ENCODE measurements around the gene LRBA.

The LRBA gene

DNA sequence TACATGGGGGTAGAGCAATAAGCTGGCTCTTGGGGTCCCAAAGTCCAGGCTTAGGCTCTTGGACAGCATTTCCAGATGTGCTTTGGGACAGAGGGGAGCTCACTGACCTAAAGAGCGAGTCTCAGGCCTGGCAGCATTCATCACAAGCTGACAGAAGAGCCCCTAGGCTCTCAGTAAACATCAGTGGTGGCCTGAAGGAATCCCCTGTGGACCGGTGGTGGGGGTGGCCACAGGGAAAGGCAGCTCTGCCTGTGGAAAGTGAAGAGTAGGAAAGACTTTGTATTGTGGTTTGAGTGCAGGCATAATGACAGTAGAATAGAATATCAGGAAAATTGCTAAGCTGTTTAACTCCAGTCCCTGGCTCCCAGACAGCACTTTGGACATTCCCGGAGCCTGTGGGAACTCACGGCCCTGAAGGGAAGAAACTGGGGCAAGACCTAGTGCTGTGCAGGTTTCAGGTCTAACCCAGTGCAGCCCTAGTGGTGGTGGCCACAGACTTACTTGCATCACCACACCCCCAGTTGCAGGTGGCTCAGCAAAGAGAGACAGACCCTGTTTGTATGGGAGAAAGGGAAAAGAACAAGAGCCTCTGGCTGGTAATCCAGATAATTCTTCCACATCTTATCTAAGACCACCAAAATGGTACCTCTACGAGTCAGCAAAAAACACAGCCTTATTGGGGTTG, 291.2 kb downstream of the LRBA start:
- H3K4me3 Mint-ChIP-seq, result no peak overlapping the region
- H3K9me3 Mint-ChIP-seq, result peaks cover 18% of the 10 kb centered on the region
- peaks cover 72% of the 10 kb centered on the region for H3K36me3 Mint-ChIP-seq (ENCODE audit: low read depth)
- no peaks in the 10 kb centered on the region for H3K27me3 Mint-ChIP-seq
- H3K4me1 Mint-ChIP-seq (ENCODE audit: low read depth), result peaks cover 5% of the 10 kb centered on the region
- H3K27ac Mint-ChIP-seq, result no peak overlapping the region

DNA sequence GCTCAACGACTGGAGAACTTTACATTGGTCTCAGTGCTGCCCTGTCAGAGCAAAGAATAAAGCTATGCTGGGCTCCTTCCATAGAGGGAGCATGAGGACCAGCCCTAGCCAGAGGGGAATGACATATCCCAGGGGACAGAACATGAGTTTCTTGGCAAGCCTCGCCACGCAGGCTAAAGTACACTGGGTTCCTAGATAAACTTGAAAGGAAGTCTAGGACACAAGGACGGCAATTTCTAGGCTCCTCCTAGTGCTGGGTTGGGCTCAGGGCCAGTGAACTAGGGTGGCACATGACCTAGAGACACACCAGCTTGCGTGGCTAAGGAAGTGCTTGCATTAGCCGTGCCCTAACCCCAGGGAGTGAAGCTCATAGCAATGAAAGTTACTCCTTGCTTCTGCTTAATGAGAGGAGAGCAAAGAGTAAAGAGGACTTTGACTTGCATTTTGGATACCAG, 292.1 kb downstream of the LRBA start:
- no peak overlapping the region for H3K4me3 Mint-ChIP-seq
- peaks cover 15% of the 10 kb centered on the region for H3K9me3 Mint-ChIP-seq
- H3K4me1 Mint-ChIP-seq (ENCODE audit: low read depth), result peaks cover 5% of the 10 kb centered on the region

DNA sequence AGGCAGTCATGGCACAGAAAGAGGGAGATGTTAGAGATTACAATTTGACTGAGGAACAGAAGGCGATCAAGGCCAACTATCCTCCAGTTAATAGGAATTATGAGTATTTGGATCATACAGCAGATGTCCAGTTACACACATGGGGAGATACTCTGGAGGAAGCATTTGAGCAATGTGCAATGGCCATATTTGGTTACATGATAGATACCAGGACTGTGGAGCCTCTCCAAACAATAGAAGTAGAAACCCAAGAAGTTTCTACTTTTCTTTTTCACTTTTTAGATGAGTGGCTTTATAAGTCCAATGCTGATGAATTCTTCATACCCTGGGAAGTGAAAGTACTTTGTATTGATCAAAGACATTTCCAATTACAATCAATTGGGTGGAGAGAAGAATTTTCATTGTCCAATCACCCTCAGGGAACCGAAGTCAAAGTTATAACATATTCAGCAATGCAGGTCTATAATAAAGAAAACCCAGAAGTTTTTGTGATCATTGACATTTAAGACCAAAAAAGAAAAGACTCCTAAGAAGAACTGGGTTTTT, 294.0 kb downstream of the LRBA start:
- Mint-ChIP-seq H3K9me3 (peaks cover 7% of the 10 kb centered on the region), H3K4me1 (ENCODE audit: low read depth) (peaks cover 5% of the 10 kb centered on the region), H3K27ac (no peak overlapping the region), H3K4me3 (no peak overlapping the region), H3K27me3 (no peaks in the 10 kb centered on the region), H3K36me3 (ENCODE audit: low read depth) (peaks cover 47% of the 10 kb centered on the region)

More for the DNA sequence above, 292.1 kb downstream of the LRBA start:
- Mint-ChIP-seq H3K36me3 (ENCODE audit: low read depth) (peaks cover 63% of the 10 kb centered on the region), H3K27ac (no peak overlapping the region), H3K27me3 (no peaks in the 10 kb centered on the region)

DNA sequence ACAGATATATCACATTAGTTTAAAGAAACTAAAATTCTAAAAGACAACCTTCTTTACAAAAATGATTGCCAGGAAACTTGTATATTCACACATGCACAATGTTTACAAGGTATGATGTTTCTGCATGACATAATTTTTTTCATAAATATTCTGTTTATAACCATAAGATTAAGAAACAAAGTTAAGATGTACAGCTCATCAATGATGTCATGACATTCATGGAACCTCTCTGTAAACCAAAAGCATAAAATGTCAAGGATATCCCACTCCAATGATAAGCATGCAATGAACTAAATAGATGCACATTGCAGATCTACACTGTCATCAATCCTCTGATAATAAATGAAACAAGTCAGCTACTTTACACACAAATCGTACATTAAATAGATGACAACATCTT, 297.1 kb downstream of the LRBA start:
- peaks cover 29% of the 10 kb centered on the region for H3K36me3 Mint-ChIP-seq (ENCODE audit: low read depth)
- H3K9me3 Mint-ChIP-seq, result no peaks in the 10 kb centered on the region
- H3K27me3 Mint-ChIP-seq, result no peaks in the 10 kb centered on the region
- no peak overlapping the region for H3K27ac Mint-ChIP-seq
- peaks cover 5% of the 10 kb centered on the region for H3K4me1 Mint-ChIP-seq (ENCODE audit: low read depth)
- H3K4me3 Mint-ChIP-seq, result no peak overlapping the region

DNA sequence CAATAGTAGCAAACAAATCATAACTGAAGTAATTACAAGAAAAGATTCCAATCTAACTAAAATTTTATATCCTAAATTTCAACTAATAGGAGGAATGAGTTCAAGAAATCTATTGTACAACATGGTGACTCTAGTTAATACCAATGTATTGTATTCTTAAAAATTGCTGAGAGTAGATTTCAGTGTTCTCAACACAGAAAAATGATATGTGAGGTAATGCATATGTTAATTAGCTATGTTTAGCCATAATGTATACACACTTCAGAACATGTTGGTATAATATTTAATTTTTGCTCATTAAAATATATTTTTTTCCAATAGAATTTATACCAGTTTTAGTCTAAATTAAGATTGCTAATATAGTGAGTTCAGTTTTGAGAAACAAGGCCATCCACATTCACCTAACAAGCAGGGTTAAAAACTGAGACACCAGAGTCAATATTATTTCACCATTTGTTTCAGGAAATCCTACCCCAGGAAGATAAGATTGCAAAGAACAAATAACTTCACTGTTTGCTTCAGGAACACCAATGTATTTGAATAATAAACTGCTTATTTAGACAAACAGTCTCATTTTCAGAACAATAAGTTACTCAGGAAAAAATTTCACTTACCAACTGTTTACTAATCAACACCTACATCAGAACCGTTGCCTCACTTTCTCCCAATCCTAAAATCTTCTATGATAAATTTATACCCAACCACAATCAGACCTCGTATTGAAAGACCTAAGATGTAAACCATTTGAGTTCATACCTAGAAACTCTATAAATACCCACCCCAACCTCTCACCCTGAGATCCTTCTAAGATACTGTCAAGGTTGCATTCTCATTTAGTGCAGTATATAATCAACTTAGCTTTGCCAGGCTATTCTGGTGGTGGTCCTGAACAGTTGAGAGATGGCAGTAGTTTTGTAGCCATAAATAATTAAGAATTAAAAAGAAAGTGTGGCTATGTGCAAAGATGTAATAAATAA, 300.3 kb downstream of the LRBA start:
- H3K4me3 Mint-ChIP-seq, result no peak overlapping the region
- no peaks in the 10 kb centered on the region for H3K27me3 Mint-ChIP-seq
- H3K9me3 Mint-ChIP-seq, result no peaks in the 10 kb centered on the region
- no peak overlapping the region for H3K27ac Mint-ChIP-seq
- no peaks in the 10 kb centered on the region for H3K4me1 Mint-ChIP-seq (ENCODE audit: low read depth)
- H3K36me3 Mint-ChIP-seq (ENCODE audit: low read depth), result peaks cover 25% of the 10 kb centered on the region

DNA sequence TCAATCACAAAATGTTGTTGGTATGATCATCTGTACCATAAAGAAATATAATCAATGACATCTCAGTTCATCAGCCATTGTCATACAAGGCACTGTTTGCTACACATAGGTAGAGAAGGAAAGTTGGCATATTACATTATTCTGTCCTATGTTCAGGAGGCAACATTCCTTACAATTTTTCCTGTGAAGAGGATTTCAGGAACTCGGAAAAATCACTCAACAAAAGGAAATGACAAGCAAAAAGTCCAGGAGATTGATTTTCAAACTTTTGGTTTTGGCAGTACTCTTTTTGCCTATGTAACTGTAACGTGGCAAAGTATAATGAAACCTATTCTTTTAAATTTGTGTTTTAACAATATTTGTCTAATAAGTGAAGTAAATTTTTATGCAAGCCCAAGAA, 301.8 kb downstream of the LRBA start:
- Mint-ChIP-seq H3K27ac (no peak overlapping the region), H3K9me3 (no peaks in the 10 kb centered on the region), H3K27me3 (no peaks in the 10 kb centered on the region), H3K4me1 (ENCODE audit: low read depth) (no peaks in the 10 kb centered on the region), H3K36me3 (ENCODE audit: low read depth) (peaks cover 19% of the 10 kb centered on the region), H3K4me3 (no peak overlapping the region)

DNA sequence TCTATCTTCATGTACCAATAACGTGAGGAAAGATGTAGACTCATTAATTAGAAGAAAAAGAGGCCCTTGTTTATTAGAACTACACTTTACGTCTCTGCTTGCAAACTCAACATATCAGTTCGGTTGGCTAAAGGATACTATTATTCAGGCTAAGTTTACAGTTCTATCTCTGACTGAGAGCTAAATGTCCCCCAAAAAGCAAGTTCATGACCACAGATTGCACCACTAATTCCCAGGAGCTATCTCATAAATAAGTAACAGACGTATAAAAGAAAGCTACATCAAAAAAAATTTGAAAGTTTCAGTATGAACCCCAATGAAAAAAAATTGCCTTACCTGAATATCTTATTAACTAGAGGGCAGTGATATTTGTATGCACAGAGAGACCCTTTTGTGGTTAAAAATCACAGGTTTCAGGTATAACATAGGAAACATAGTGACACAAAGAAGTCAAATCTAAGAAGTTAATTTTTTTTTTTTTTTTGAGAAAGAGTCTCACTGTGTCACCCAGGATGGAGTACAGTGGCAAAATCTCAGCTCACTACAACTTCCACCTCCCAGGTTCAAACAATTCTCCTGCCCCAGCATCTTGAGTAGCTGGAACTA, 304.2 kb downstream of the LRBA start:
- Mint-ChIP-seq H3K27ac (no peak overlapping the region), H3K9me3 (no peaks in the 10 kb centered on the region), H3K4me1 (ENCODE audit: low read depth) (no peaks in the 10 kb centered on the region), H3K27me3 (no peaks in the 10 kb centered on the region), H3K4me3 (no peak overlapping the region), H3K36me3 (ENCODE audit: low read depth) (peaks cover 14% of the 10 kb centered on the region)

DNA sequence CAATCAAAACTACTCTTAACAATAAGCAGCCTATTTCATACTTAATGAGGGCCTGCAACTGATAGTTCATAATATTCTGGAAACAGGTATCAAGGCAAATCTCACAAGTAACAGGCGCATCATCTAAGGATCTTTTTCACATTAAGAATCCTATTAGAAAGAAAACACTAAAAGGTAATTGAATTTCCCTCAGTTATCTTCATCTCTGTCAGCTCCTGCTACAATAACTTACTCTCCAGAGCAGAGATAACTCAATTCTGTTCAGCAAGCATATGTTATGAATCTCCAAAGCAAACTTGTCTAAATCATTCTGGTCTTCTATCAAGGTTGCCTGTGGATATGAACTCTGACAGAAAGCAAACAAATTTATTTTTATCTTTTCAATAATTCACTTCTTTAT, 307.1 kb downstream of the LRBA start:
- Mint-ChIP-seq H3K4me3 (no peak overlapping the region), H3K27me3 (no peaks in the 10 kb centered on the region), H3K27ac (no peak overlapping the region), H3K9me3 (no peaks in the 10 kb centered on the region), H3K36me3 (ENCODE audit: low read depth) (peaks cover 7% of the 10 kb centered on the region), H3K4me1 (ENCODE audit: low read depth) (no peaks in the 10 kb centered on the region)

DNA sequence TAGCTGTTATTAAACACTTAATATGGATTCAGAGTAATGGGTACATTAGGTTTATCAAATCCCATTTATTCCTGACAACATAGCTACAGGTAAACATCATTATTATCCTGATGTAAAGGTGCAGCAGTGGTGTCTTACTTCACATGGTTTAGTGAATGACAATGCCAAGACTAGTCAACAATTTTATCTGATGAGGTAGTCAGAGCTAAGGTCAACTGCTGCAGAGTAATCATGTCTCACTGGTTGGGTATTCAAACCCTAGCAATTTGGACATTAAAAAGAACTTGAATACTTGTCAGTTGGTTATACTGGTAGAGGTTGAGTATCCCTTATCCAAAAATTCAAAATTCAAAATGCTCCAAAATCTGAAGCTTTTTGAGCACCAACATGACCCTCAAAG, 315.5 kb downstream of the LRBA start:
- Mint-ChIP-seq H3K27ac (no peak overlapping the region), H3K4me1 (ENCODE audit: low read depth) (no peaks in the 10 kb centered on the region), H3K27me3 (no peaks in the 10 kb centered on the region), H3K4me3 (no peak overlapping the region), H3K9me3 (no peaks in the 10 kb centered on the region), H3K36me3 (ENCODE audit: low read depth) (peaks cover 26% of the 10 kb centered on the region)

DNA sequence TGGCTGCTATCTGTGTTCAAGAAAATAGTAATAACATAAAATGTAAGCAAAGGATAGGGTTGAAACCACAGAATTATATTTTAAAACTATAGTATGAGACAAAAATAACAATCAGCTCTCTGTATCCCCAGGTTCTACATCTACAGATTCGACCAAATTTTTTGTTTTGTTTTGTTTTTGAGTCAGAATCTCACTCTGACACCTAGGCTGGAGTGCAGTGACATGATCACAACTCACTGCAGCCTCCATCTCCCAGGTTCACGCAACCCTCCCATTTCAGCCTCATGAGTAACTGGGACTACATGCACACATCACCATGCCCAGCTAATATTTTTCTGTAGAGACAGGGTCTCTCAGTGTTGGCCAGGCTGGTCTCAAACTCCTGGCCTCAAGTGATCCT, 319.9 kb downstream of the LRBA start:
- H3K27me3 Mint-ChIP-seq, result no peaks in the 10 kb centered on the region
- no peak overlapping the region for H3K27ac Mint-ChIP-seq
- H3K9me3 Mint-ChIP-seq, result no peaks in the 10 kb centered on the region
- H3K36me3 Mint-ChIP-seq (ENCODE audit: low read depth), result peaks cover 38% of the 10 kb centered on the region
- H3K4me3 Mint-ChIP-seq, result no peak overlapping the region
- H3K4me1 Mint-ChIP-seq (ENCODE audit: low read depth), result peaks cover 5% of the 10 kb centered on the region

DNA sequence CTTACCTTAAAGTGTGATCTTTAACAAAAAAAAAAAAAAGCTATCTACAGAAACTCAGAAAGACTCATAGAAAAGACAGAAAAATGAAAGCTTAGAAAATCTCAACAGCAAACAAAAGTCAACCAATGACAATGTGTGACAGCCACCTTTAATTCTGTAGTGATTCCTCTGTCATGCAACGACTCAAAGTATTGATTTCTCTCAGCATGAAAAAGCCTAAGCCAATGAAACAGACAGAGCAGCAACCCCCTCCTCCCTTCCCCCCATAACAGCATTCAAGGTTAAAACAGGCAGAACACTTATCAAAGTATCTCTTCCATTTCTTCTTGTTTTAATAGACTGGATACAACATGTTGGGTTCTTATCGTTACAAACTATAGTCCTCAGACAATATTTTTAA, 320.6 kb downstream of the LRBA start:
- no peaks in the 10 kb centered on the region for H3K9me3 Mint-ChIP-seq
- peaks cover 5% of the 10 kb centered on the region for H3K4me1 Mint-ChIP-seq (ENCODE audit: low read depth)
- no peak overlapping the region for H3K4me3 Mint-ChIP-seq
- no peak overlapping the region for H3K27ac Mint-ChIP-seq
- no peaks in the 10 kb centered on the region for H3K27me3 Mint-ChIP-seq
- peaks cover 38% of the 10 kb centered on the region for H3K36me3 Mint-ChIP-seq (ENCODE audit: low read depth)

DNA sequence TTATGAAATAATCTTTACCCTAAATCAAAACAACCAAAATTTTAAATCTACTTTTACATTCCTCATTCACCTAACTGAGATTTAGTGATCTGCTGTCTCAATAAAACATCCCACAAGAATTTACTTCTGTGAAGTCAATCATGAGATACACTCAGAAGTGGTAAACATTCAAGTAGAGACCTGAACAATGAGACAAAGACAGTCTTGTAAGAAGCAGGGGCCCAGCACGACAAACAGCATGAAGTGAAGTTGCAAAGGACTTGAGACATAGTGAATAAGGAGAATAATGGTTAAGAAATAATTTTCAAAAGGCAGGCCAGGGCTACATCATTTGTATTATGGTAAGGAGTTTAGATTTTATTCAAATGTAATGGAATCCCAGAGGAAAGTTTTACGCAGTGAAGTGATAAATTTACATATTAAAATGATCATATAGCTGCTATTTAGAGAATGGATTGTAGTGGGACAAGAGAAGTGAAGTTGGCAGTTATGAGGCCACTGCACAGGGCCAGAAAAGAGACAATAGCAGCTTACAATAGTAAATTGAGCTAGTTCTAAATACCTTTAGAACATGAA, 331.2 kb downstream of the LRBA start:
- no peak overlapping the region for H3K4me3 Mint-ChIP-seq
- no peaks in the 10 kb centered on the region for H3K4me1 Mint-ChIP-seq (ENCODE audit: low read depth)
- H3K27me3 Mint-ChIP-seq, result no peaks in the 10 kb centered on the region
- H3K27ac Mint-ChIP-seq, result no peak overlapping the region
- H3K9me3 Mint-ChIP-seq, result no peaks in the 10 kb centered on the region
- H3K36me3 Mint-ChIP-seq (ENCODE audit: low read depth), result peaks cover 17% of the 10 kb centered on the region

DNA sequence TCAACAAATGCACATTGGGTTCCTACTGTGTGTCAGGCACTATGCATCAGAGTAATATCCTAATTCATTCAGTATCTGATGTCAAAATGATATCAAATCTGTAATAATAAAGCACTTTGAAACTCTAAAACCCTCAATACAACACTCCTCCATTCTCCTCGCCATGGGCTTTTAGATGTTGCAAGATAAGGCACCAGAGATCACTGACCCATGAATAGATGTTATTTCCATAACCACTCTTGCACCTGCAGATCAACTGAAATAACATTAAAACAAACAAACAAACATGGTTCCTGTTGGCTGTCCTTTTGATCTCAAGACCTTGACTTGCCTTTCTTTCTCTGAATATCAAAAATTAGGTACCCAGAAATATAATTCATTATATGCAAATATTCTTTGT, 333.0 kb downstream of the LRBA start:
- Mint-ChIP-seq H3K4me3 (no peak overlapping the region), H3K4me1 (ENCODE audit: low read depth) (no peaks in the 10 kb centered on the region), H3K36me3 (ENCODE audit: low read depth) (peaks cover 21% of the 10 kb centered on the region), H3K27ac (no peak overlapping the region), H3K9me3 (no peaks in the 10 kb centered on the region), H3K27me3 (no peaks in the 10 kb centered on the region)

DNA sequence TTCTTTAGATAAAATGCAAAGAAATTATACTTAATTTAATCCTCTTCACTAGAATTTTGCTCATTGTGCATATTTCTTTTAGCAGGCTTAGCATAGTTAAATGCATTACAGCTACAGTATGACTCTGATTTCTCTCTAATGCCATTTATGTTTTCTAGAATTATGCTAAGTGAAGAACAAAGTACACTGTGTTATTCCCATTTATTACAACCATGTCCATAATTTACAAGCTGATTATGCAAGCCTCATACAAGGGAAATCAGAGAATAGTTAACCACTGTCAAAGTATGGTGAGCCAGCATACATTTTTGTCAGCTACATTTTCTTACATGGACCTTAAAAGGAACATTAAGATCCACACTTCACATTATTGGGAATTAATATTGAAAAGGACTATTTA, 334.0 kb downstream of the LRBA start:
- Mint-ChIP-seq H3K27ac (no peak overlapping the region), H3K27me3 (no peaks in the 10 kb centered on the region), H3K4me3 (no peak overlapping the region), H3K36me3 (ENCODE audit: low read depth) (peaks cover 21% of the 10 kb centered on the region), H3K4me1 (ENCODE audit: low read depth) (no peaks in the 10 kb centered on the region), H3K9me3 (no peaks in the 10 kb centered on the region)
